NCI-H2029 (cell line): ENCODE results near the gene EI24.
A peak's percentile ranks its signal among the peaks of the same experiment; 100 is the strongest.

Source experiments
- DNase-seq: peaks from one replicate; lab custom pipeline; 2025; lab: John Stamatoyannopoulos, UW

EI24 gene

DNA sequence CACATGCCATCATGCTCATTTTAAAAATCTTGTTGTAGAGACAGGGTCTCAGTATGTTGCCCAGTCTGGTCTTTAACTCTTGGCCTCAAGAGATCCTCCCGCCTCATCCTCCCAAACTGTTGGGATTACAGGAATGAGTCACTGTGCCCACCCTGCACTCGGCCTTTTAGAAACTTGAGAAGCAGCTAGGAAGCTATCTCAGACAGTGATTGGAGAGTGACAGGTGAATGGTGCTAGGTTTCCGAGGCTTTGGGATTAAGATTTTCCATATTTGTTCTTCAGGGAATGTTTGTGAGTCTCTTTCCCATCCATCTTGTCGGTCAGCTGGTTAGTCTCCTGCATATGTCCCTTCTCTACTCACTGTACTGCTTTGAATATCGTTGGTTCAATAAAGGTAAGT lies 10.5 kb downstream of the EI24 start:
- DNase-seq, result no peak

DNA sequence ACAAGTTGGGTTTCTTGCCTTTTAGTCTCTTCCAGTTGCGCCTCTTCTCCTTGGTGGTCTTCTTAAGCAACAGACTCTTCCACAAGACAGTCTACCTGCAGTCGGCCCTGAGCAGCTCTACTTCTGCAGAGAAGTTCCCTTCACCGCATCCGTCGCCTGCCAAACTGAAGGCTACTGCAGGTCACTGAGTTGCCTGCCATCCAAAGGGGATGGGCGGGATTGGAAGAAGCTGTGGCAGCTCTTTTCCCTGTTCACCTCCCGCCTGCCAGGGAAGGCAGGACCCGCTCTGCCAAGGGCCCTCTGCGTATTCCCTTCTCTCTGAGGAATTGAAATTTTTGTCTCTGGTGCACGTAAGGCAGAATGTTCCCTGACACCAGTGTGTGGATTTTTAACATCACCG lies 14.2 kb downstream of the EI24 start:
- no peak for DNase-seq

DNA sequence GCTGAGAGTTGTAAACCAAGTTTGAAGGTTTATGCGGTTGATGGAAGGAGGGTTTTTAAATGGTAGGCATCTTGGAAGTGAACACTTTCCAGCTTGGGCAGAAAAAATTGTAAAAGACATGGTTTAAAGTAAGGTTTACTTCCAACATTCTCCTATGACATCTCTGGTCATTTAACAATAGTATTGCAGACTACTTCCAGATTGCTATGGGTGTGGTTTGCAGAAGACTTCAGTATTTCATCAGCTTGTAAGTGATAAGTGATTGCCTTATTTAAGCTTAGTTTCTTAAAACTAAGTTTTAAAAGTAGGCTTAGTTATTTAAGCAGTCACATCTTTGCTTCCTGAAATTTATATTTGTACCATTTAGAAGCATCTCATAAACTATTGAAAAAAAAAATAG lies 16.2 kb downstream of the EI24 start:
- no peak for DNase-seq

DNA sequence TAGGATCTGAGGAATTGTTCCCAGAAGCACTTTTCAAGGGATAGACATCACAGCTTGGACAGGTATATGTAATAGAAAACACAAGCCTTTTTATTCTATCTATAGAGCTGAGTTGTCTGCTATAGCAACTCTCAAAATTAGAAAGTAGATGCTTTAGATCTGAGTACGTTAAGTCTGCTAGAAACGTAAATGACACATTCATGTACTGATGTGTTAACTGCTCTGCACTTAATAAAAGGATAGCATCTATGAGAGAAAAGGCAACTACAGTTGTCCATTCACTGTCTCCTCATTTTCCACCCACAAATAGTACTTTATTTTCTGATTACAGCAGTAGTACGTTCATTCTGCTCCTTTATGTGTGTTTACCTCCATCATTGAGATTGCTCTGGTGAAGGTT lies 17.3 kb downstream of the EI24 start:
- DNase-seq, result no peak

- no peak for DNase-seq
Observed at GRCh38 chr11:125587480-125587879, 18.2 kb downstream of the EI24 start.

DNA sequence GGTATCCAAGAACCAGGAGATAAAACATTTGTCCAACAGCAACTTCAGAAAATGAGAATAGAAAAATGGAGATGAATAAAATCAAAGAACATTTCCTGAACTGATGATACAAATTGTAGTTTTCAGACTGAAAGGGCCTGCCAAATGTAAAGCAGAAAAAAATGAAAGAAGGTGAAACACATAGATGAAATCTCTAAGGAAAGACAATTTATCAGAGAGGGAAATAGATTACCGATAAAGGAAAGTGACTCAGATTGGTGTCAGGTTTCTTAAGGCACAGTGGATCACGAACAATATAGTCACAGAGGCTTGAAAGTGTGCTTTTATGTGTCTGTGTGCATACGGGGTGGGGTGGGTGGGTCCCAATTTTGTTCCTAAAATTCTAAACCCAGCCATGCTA lies 19.2 kb downstream of the EI24 start:
- no peak for DNase-seq

GRCh38 chr11:125591649-125592304 lies 22.5 kb downstream of the EI24 start:
- DNase-seq, result peak; percentile 39

DNA sequence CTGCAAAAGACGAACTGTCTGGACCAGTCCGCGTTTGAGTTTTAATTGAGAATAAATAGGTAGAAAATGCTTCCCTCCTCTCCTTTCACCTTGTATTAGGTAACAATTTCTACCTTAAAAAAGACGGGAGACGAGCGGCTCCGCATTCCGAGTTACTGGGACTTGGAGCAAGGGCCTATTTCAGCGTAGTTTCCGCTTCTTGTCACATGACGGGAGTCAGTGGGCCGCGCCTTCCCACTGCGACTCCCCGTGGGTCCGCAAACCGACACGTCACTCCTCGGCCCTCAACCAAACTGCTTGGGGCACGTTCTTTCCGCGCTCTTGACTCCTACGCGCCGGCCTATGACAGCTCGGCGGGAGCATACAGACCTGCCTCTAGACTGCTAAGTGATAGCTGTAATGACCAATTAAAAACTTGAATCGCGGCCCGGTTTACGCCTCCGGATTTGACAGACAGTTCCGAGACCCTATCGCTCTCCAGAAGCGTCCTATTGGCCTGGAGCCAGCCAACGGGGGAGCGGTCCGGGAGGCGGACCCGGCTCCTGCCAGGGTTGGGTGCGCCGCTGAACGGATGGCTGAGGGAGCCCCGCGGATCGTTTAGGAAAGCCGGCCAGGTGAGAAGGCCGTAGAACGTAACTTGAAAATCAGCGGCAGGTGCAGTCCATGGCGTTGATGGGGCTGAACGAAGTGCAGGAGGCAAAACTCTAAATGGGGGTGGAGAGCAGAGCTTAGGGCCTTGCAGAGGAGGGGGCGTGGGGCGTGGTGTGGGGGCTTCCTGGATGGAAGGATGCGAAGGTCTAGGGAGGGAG lies 23.2 kb downstream of the EI24 start, which contains the start of gene STT3A:
Gene STT3A (plus strand): TSS at position 548 of the 809 bp plus-strand sequence. CDS start 3,064 bp downstream, outside the sequence.
- DNase-seq, result peak; percentile 99

GRCh38 chr11:125593114-125593820 lies 24.0 kb downstream of the EI24 start:
- DNase-seq, result no peak

DNA sequence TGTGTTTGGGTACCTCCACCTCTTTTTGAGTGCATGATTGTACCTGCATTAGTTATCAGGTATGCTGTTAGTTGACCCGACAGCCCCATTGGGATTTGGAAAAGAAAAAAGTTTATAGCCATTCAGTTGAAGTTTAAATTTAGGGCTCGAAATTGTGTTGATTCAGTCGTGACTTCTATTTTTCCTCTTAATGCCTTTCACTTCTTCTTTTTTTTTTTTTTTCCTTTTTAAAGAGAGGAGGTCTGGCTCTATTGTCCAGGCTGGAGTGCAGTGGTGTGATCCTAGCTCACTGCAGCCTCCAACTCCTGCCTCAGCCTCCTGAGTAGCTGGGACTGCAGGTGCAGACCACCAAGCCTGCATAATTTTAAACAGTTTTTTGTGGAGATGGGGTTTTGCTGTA lies 25.7 kb downstream of the EI24 start:
- no peak for DNase-seq

GRCh38 chr11:125600663-125601062 lies 31.4 kb downstream of the EI24 start:
- no peak for DNase-seq

- no peak for DNase-seq
Observed at GRCh38 chr11:125603207-125603606, 33.9 kb downstream of the EI24 start.

GRCh38 chr11:125605417-125605816 lies 36.1 kb downstream of the EI24 start:
- DNase-seq, result no peak

GRCh38 chr11:125609545-125609944 lies 40.3 kb downstream of the EI24 start:
- no peak for DNase-seq

GRCh38 chr11:125618383-125618782 lies 49.1 kb downstream of the EI24 start:
- DNase-seq, result no peak

DNA sequence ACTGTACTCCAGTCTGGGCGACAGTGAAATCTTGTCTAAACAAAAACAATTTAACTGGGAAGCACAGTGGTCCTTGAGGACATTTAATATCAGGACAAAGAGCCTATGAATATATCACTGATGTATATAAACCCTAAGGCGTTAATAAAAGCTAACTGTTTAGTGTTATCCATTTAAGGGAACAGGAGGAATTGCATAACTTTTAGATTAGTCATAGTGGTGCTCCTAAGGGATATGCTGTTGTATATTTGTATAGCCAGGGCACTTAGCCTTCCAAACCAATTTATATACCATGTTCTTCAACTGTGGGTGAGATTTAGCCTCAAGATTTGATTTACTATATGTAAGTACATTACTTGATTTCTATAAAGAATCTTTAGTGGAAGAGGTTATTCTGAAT lies 52.7 kb downstream of the EI24 start:
- no peak for DNase-seq

DNA sequence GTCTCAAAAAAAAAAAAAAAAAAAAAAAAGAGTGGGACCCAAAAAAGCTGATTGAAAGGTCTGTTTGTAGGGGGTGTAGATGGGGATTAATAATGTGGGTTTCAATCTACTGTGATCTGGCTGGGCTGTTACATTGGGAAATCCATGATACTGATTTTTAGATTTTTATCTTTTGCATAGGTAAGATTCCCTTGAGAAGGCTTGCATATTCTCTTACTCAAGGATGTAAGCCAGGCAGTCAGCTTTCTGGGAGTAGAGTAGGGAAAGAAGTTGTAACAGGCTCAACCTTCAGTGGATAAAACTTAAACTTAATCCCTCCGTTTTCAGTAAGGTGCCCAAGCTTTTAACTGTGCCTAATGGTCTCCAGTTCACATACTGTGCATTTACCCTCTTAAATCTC lies 53.8 kb downstream of the EI24 start:
- DNase-seq, result no peak

DNA sequence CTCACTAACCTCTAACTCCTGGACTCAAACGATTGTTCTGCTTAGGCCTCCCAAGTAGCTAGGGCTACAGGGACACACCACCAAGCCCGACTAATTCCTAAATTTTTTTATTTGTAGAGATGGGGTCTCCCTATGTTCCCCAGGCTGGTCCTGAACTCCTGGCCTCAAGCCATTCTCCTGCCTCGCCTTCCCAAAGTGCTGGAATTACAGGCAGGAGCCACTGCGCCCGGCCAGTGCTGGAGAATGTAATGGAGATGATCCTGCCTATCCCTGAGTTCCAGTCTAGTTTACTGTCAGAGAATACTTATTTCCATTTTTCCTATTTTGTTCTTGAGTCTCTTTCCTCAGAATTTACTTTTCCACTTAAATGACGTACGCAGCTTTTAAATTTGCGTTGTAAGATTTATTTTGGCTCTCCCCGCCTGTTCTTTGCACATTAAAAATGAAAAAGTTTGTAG lies 55.5 kb downstream of the EI24 start, which contains the start of gene CHEK1:
Gene CHEK1 (plus strand): TSS at position 408 of the 458 bp plus-strand sequence. CDS start 1,606 bp downstream, outside the sequence.
- DNase-seq, result no peak

DNA sequence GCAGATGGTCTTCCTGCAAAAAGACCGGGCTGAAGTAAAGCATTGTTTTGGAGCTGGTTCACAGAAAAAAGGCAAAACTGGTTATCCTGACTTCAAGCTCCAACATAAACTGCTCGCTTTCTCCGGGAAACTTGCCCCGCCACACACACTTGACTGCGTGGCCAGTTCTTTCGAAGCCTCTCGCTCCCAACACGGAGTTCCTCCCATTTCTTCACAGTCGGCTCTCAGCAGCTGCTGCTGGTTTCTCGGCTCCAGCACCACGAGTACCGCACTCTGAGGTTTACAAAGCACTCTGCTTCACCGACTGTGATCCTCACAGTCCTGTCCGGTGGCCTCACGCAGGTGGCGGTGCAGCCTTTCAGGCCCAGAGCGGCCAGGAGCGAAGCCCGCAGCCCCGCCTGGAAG lies 56.0 kb downstream of the EI24 start:
- DNase-seq, result no peak

GRCh38 chr11:125625630-125626287 lies 56.5 kb downstream of the EI24 start:
- peak; percentile 85 for DNase-seq

- DNase-seq, result no peak
Observed at GRCh38 chr11:125626288-125626950, 57.1 kb downstream of the EI24 start.
